Activated T-cell treated with anti-CD3 and anti-CD28 coated beads for 48 hours (primary cell): Measurements from ENCODE around the gene RGS18.
"Not testable (repeated sequence)": the region's sequence is repeated elsewhere in the genome, so short reads cannot be mapped to it uniquely, and the experiment has no call there.

Source experiments
- DNase-seq: peaks from one replicate; pipeline ENCODE4 v3.0.0-alpha.2; 2020; ENCODE audit warnings: low read depth

RGS18 gene, protein sequence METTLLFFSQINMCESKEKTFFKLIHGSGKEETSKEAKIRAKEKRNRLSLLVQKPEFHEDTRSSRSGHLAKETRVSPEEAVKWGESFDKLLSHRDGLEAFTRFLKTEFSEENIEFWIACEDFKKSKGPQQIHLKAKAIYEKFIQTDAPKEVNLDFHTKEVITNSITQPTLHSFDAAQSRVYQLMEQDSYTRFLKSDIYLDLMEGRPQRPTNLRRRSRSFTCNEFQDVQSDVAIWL

DNA sequence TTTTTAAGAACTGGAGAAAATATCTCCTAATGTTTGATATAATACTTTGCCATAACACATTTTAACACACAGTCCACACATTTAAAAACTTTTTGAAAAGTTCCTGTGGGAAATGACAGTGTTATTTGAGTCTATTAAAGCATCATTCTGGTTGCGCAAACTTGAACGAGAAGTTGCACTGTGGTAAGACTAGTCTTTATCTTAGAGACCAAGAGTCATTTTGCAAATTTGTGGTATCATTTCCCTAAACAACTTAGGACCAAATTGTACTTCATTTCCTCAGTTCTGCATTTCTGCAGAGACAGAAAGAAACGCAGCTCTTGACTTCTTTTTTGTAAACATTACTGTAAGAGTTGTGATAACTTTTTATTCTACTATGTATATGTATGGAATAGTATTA is at the start of gene RGS18:
TSS of gene RGS18 (plus strand) at position 282 of the 400 bp plus-strand sequence. CDS start 176 bp downstream, outside the sequence.
- DNase-seq, result no peak

DNA sequence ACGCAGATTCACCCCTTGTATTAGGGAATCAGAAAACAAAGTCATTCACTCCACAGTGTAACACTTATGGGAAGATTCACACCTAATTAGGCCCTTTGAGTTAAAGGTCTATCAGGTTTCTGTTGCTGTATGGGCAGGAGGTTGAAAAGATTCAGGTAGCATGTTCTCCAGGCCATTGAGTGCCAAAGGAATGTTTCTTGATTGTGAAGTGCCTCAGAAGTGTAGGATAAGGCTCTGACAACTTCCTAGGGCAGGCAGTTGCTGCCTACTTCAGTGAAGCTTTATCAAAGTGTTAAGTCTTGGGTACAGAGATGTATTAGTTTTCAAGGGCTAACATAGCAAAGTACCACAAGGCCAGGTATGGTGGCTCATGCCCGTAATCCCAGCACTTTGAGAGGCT is 48.7 kb upstream of the RGS18 start:
- no peak for DNase-seq

DNA sequence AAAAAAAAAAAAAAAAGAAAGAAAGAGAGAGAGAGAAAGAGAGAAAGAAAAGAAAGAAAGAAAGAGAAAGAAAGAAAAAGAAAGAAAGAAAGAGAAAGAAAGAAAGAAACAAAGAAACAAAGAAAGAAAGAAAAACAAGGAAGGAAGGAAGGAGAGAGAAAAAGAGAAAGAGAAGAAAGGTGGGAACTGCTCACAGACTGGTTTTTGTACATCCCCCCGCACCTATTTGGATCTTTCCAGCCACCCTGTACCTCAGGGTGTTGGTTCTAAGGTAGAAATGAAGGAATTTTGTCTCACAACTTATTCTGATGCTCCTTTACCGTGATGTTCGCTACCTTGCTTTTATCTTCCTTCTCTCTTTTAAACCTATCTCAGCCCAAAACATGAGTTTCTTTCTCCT is 43.3 kb upstream of the RGS18 start:
- no peak for DNase-seq

DNA sequence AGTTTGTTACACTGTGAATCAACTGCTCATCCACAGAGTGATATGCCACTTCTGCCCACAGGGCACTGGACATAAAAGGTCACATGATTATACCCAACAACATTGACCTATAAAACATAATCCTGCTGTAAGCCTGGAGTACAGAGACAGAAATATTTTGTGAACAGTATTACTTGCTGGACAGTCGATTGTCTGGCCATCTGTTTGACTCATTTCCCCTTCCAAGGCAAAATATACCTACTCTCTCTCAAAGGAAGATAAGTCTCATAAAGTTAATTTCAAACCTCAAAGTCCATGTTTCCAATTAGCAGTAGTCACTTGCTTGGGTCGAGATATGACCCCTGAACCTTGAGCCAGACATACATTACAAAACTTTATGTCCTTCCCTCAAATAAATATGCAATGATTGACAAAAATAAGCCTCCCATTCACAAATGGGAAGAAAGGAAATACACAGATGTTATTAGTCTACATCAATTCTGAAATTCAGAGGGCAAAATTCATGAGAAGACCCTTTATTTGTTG is 39.3 kb upstream of the RGS18 start:
- DNase-seq, result no peak

DNA sequence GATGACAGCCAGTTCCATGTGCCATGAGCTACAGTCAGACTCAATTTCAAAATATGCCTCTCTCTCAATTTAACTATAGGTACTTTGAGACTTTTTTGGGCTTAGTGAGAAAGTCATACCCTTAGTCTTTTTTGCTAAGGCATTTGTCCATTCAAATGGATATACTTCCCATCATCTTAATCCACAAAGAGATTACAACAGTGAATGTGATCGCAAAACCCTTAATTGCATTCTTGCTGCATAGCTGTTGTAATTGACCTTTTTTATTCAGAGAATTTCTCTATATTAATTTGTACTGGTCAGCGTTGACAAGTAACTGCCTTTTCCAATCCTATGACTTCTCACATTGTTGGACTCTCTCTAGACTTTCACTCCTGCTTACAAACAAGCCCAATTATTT is 38.6 kb upstream of the RGS18 start:
- DNase-seq, result no peak

DNA sequence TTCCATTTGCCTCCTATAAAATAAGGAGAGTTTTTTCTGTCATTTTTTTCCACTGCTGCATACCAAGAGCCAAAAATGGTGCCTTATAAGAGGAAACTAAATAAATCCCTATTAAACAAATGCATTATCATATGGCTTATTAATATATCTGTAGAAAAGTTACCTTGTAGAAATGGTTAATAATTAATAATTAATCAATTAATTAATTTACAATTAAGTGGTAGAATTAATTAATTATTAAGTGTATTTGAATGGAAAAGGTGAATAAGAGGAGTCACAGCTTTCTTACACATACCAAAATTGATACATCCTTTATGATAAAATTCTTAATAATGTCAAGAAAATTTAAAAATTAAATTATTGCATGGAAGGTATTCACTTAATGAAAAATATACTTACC is 35.6 kb upstream of the RGS18 start:
- no peak for DNase-seq

DNA sequence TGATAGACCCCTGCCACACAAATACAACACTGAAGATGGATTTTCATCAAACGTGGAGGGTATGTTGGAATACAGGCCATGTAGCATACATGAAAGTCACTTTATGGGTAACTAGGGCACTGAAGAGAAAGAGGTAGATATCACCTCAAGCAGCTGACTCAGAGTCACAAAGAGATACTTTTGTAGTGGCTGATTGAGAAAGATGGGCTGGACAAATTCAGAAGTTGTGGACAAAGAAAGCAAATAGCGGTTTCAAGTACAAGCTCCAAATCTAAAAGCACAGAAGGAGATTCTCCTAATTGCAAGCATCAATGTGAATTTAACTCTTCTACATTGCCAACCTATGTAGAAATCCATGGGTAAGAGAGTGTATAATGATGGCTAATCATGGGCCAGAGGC is 35.0 kb upstream of the RGS18 start:
- DNase-seq, result no peak

DNA sequence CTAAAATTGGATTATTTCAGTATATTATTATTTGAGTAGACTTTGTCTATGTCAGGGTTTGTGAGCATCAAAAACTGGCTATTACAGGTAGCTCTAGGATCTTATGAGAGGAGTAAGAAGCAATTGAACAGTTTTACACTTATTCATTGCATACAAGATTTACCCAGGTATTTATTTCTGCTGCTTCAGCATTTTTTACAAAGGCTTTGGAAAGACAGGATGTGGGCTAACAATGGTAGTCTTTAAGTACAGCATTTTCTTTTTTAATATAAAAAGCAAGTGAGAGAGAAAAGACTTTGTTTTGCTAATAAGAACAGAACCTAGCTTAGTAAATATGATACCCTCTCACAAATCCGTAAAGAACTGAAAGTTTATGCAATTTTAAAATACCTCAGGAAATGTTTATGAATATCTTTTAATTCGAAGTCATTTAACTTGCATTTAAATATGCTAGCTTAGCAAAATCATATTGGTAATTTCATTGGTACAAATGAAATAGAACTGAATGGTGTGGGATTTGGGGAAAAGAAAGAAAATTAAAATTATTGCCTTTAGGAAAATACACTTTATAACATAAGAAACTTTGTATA is 32.1 kb upstream of the RGS18 start:
- no peak for DNase-seq

DNA sequence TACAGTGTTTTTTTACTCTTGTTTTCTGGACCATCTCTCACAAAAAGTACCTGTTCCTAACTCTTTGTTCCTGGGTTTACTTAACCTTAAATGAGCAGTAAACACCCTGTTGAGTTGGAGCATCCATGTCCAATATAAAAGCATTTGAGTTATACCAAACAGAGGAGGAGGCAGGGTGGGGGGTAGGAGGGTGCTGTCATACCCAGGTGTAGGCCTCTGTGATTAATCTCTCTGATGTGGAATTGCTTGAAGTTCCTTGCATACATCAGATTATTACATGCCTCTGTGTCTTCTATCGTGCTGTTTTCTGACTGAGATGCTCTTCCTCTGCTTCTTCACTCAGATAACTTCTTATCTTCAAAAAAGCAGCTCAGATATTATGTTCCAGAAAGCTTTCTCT is 28.1 kb upstream of the RGS18 start:
- DNase-seq, result no peak

DNA sequence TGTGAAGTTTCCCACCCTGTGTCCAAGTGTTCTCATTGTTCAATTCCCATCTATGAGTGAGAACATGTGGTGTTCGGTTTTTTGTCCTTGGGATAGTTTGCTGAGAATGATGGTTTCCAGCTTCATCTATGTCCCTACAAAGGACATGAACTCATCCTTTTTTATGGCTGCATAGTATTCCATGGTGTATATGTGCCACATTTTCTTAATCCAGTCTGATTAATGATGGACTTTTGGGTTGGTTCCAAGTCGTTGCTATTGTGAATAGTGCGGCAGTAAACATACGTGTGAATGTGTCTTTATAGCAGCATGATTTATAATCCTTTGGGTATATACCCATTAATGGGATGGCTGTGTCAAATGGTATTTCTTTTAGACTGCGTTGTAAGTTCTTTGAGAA is 27.4 kb upstream of the RGS18 start:
- not testable (repeated sequence) for DNase-seq

DNA sequence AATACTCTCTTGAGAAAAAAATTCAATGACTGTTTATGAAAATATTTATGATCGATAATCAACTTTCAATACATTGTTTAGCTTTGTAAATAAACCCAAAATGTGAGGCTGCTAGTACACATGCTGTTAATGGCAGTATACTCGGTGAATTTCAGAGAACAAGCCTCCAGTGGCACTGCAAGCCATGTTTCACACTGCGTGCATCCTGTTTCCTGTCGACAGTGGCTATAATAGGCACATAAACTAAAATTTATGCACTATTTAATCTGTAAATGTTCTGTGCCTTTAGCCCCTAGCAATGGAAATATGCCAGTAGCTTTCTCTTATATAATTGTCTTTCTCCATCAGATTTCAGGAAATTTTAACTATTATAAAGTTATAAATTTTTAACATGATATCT is 26.3 kb upstream of the RGS18 start:
- no peak for DNase-seq

DNA sequence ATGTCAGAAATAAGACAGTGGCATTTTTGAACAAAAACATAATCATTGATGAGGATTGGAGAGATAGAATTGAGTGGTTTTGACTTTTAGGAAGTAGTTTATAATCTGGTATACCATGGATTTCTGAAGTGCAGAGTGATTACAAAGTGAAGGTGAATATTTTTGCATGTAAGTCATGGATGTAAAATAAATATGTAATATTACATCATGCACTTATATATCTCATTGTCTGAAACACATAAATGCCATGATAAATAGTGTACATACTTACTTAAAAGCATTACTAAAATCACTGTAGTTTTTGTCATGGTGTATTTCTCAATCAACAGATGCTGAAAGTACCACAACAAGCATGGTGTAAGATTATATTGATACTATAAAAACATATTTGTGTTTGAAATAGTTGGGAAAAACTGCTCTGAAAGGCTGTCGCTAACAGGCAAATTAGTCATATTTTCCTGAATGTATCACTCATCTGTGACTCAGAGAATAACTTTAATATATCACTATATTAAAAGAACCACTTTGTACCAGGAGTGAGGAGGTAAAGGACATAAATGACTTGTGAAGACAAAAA is 24.8 kb upstream of the RGS18 start:
- no peak for DNase-seq

DNA sequence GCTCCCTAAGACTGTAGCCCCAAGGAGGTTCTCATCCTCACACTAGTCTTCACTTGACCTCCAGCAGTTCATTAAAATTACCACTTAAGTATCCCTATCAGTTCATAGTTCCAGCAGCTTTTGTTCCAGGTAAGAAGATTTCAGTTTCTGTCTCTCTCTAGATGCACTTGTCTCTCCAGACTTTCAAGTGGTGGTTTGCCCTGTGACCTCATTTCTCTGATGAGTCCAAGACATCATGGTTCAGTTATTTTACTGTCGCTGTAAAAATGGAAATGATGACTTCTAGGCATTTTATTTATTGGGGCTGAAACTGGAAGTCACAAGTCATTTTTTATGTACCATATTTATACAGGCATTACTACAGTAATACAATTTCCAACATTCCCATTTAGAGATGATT is 17.9 kb upstream of the RGS18 start:
- DNase-seq, result no peak

DNA sequence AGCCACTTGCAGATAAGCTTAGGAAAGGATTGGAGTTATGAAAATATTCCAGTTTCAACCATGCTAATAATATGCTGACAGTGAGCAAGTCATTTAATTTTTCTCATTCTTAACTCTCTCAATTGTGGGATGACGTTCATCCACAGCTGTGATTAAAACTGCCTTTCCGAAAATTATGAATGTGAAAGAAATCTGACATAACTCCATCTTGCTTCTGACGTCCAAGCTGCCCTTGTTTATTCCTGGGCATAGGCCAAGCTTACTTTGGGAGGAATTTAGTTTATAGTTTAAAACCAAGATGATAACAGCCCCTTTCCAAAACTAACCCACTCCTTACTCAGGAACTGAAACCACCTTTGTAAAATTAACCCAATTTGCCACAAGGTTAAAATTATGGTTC is 11.0 kb upstream of the RGS18 start:
- DNase-seq, result no peak

DNA sequence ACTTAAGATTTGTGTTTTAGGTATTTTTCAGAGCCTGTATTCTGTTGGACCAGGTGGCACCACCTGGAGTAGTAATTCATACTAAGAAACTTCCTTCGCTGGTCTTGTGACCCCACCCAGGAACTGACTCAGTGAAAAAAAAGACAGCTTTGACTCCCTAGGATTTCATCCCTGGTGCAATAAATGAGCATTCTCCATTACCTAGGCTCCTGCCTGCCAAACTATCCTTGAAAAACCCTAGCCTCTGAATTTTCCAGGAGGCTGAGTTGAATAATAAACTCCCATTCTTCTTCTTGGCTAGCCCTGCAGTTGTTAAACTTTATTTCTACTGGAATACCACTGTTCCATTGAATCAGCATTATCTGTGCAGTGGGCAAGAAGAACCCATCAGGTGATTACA is 10.6 kb upstream of the RGS18 start:
- DNase-seq, result no peak

DNA sequence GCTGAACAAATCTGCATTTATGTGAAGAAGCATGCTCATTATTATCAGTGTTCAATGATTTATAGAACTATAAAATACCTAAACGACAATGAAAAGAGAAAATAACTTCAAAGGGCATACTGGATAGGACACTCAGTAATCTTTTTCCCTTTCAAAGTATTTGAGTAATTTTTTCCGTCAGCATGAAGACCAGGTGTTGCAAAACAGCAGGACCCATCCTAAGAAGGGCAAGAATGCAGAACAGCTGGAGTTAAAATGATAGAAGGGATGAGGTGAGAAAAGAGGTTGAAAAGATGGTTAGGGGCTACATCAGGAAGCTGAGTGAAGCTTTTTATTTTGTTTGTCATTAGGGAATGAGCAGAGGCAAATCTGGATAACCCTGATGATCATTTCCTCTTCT is 7.1 kb upstream of the RGS18 start:
- DNase-seq, result no peak

DNA sequence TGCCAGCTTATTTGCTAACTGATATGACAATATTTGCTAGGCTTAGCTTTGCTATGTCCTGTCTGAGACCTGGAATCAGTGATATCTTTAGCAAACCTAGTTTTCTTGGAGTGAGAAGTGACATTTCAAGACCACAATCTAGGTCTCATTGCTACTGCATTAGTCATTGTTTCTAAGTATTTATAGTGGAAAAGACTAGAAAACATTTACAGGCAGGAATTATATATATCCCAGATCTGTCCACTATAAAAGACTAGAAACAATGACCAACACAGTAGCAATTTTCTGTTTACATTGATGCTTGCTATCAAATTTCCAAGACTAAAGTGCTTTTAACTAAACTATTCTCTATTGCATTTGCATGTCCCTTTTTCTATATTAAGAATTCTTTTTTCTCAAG is 5.0 kb upstream of the RGS18 start:
- no peak for DNase-seq

DNA sequence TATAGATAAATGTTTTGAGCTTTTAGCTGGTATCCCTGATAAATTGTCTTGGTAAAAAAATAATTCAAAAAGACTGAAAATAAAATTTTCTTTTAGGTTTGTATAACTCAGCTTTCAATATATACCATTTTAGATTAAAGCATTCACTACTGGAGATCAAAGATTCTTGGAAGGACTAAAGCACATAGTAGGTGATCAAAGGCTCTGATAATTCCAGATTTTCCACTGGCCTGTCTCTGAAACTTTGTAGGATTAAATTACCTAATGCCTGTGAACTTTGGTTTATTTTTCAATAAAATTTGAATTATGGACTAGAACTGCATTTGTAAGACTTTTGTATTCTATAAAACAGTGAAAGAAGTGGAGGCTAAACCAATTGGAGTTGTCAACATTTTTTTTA is 1.2 kb upstream of the RGS18 start:
- no peak for DNase-seq

DNA sequence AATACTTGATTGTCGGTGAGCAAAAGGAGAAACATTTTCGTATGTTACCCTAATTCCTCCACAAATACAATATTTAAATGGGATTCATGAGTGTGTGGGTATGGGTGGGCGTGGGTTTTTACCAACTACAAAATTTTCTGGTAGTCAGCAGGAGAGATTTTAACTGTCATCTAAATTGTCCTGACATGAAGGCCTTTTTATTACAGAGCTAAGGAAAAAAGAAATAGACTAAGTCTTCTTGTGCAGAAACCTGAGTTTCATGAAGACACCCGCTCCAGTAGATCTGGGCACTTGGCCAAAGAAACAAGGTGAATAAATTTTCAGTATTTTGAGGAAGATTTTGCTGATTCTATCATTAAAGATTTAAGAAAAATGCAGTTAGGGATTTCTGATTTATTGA is 752 bp downstream of the RGS18 start:
- no peak for DNase-seq

DNA sequence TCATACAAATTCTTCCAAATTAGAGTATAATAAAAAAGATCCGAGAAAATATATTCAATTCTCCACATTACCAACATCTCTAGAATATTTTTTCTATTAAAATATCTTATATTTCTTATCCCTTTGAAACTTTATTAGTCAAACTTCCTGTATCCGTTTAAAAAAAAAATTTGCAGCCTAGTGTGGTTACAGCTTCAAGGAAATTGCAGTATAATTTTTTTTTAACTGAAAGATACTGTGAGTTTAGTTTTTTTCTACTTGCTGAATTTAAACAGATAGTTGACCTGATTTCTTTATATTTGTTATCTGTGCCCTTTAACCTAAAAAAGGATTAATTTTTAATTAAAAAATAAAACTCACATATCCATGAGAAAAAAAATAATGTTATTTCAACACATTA is 1.5 kb downstream of the RGS18 start:
- DNase-seq, result no peak

DNA sequence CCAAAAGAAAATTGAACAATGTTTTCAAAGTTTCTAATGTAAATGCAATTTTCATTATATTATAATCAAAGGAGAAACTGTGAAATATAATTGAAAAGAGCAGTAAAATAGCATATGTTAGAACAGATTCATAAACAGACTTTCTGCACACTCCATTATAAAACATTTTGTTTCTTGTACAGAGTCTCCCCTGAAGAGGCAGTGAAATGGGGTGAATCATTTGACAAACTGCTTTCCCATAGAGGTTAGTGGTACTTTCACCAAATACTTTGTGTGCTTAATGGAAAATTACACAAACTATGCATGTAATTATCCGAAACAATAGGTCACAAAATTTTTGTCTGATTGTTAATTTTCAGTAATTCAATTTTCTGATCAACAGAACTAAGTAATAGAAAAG is 1.9 kb downstream of the RGS18 start:
- DNase-seq, result no peak

DNA sequence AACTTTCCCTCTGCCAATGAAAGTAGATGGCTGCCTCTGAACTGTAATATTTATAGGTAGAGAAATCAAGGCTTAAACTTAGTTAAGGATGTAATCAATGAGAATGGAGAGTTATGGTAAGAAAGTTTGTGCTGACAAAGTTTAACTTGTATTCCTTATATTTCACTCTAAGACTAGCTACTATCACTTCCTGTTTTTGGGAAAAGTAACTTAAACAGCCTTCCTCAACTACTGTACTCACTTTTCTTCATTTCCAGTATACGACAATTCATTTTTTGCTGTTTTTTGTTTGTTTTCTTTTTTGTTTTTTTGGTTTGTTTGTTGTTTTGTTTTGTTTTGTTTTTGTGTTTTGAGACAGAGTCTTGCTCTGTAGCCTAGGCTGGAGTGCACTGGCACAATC is 3.7 kb downstream of the RGS18 start:
- no peak for DNase-seq

DNA sequence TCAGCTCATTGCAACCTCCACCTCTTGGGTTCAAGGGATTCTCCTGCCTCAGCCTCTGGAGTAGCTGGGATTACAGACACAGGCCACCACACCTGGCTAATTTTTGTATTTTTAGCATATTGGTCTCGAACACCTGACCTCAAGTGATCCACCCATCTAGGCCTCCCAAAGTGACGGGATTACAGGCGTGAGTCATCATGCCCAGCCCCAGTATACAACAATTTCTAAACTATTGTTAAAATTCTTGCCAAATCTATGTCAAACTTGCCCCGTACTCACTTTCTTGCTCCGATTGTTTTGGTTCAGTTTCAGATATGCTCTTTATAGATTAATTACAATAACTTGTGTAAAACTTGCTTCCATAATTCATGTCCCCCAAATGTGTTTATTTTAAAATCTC is 4.1 kb downstream of the RGS18 start:
- DNase-seq, result no peak

DNA sequence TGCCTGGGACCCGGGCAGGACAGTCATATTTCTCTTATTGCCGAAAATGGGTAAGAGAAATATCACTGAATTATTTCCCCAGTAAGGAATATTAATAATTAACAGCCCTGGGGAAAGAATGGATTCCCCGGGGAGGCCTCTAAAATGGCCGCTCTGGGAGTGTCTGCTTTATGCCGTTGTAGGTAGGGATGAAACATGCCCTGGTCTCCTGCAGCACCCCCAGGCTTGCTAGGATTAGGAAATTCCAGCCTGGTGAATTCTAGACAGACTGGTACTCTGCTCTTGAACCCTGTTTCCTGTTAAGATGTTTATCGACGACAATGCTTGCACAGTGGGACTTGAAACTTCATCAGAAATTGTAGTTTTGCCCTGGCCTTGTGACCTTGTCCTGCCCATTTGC is 6.7 kb downstream of the RGS18 start:
- not testable (repeated sequence) for DNase-seq
